Adrenal gland (tissue), 12 donors: ENCODE measurements around the gene UBAP2. TPM values are rescaled to one million over a fixed set of nuclear protein-coding genes. Genes with fewer than 3 reads are reported as not detected.

Experiments used
- DNase-seq, 7 donors: peaks; one replicate each; pipeline ENCODE4 v3.0.0-alpha.2; 2019 to 2020
- H3K27ac ChIP-seq, 5 donors: fragments of 200-600 bp; sonication (generic) in 4 of 5; 1 replicate in 3 of 5; 2 replicates in 2 of 5; pipeline versions ENCODE4 v1.5.1 to v1.8.0; 2016 to 2020; ENCODE audit warnings: mild to moderate bottlenecking in 1 of 5
- H3K27me3 ChIP-seq: fragments of 200-600 bp; 2 replicates; pipeline ENCODE4 v1.8.0; 2021
- H3K36me3 ChIP-seq, 2 donors: fragments of 200-600 bp; replicated peaks in 1 of 2; 1 replicate in 1 of 2; 2 replicates in 1 of 2; pipeline versions ENCODE4 v1.5.1 to v1.8.0; 2018 to 2022
- H3K4me1 ChIP-seq, 2 donors: fragments of 200-600 bp; replicated peaks in 1 of 2; 1 replicate in 1 of 2; 2 replicates in 1 of 2; pipeline versions ENCODE4 v1.5.1 to v1.8.0; 2018 to 2021
- H3K4me3 ChIP-seq, 4 donors: fragments of 200-600 bp; sonication (generic) in 3 of 4; one replicate each; pipeline ENCODE4 v1.5.1; 2016 to 2018
- H3K9me3 ChIP-seq, 3 donors: fragments of 200-600 bp; sonication (generic) in 1 of 3; replicated peaks in 1 of 3; 1 replicate in 2 of 3; 2 replicates in 1 of 3; pipeline versions ENCODE4 v1.5.1 to v1.8.0; 2016 to 2021
- CTCF ChIP-seq, 6 experiments: fragments of 450-650 bp in 4 of 6; fragments of 200-600 bp in 2 of 6; sonication (generic) in 1 of 6; IDR thresholded peaks; 1 replicate in 5 of 6; 2 replicates in 1 of 6; pipeline versions ENCODE4 v1.5.1 to v1.8.0; 2016 to 2021; ENCODE audit warnings: antibody characterized with exemption in 6 of 6, mild to moderate bottlenecking in 2 of 6, moderate library complexity in 1 of 6
- POLR2A ChIP-seq, 2 donors: fragments of 450-650 bp; IDR thresholded peaks; one replicate each; pipeline ENCODE4 v1.6.1; 2017; ENCODE audit warnings: antibody characterized with exemption in 2 of 2, mild to moderate bottlenecking in 2 of 2, moderate library complexity in 1 of 2
- WGBS, 4 donors: extraction: QIAGEN DNeasy Blood & Tissue Kit in 2 of 4; methylation state at CpG; one replicate each; pipeline versions ENCODE4 v1.1.5 to v1.1.7; 2013 to 2017; 5-methylcytosine and 5-hydroxymethylcytosine counted together
- intact Hi-C, 2 donors: fragments of 100-400 bp; cut with DNase I; formaldehyde crosslinking; loops; one replicate each; pipeline versions ENCODE4 v1.14.1 to v1.15.0; 2022 to 2023
- polyA plus RNA-seq, 3 donors: library from polyadenylated mRNA; stranded (reverse); fragments of 200-250 nt in 2 of 3; fragments of 350-450 nt in 1 of 3; fragmentation: Illumina TruSeq in 1 of 3; extraction: RNeasy Lipid Tissue Mini Kit (QIAGEN cat#74804) in 1 of 3; gene quantifications; one replicate each; pipeline ENCODE4 v1.2.3, GENCODE V29; 2013 to 2014
- total RNA-seq, 9 donors: library from RNA; depleted of rRNA in 4 of 9; stranded (reverse); fragments of >200 nt in 4 of 9; fragments of 120-200 nt in 1 of 9; fragmentation: NEBNext Ultra II Directional in 1 of 9; extraction: Animal tissue kit (Norgen Biotek cat#: 25700) in 1 of 9; gene quantifications; one replicate each; pipeline versions ENCODE4 v1.1.0 to v1.2.4, GENCODE V29; 2013 to 2023
- donor health status: healthy with polysubstance abuse.
- donor health status: Bipolar disorder and iron deficiency.
- donor health status: DM: yes; HTN: yes; CAD: no.
- donor health status: DM: no; HTN: no; CAD: no.
- donor health status: DM: no; HTN: no; CAD: no.
- donor health status: DM: yes; HTN: yes; CAD: no.

Gene UBAP2
- total and polyA plus RNA-seq, 12 donors = 20.9 to 60.0 (median 37.8) TPM

- H3K27me3 ChIP-seq = no peaks in the 10 kb centered on the region
- DNase-seq = peak; percentile 46 to 84 (median 62)
- no peaks in the 10 kb centered on the region for H3K4me1 ChIP-seq
- WGBS, 4 donors = 45 to 64% (median 60%) methylated on average over 14 to 17 of the region's 17 CpGs
- intact Hi-C loops = loop anchor here in 1 of 2 donors (5.0 to 10.0 kb wide), 2 partner anchors 113 to 150 kb away; no protein-coding TSS in a partner anchor
- no peak overlapping the region for H3K4me3 ChIP-seq
- no peaks in the 10 kb centered on the region for H3K9me3 ChIP-seq
- H3K36me3 ChIP-seq = peaks cover 0 to 88% of the 10 kb centered on the region in 2 donors
- H3K27ac ChIP-seq = no peak overlapping the region
- TF ChIP-seq CTCF (IDR thresholded peaks at IDR 0.05) = peak; percentile 21 to 58 (median 52)
- no peak for TF ChIP-seq POLR2A (IDR thresholded peaks at IDR 0.05)
Observed at GRCh38 chr9:33924978-33925797, 123.5 kb downstream of the UBAP2 start.

- Histone ChIP-seq H3K4me1 (no peaks in the 10 kb centered on the region), H3K27me3 (no peaks in the 10 kb centered on the region), H3K4me3 (no peak overlapping the region), H3K27ac (no peak overlapping the region), H3K9me3 (no peaks in the 10 kb centered on the region), H3K36me3 (peaks cover 0 to 91% of the 10 kb centered on the region in 2 donors)
- WGBS, 4 donors = 83 to 93% (median 89%) methylated on average over 9 to 14 of the region's 14 CpGs
- TF ChIP-seq POLR2A (IDR thresholded peaks at IDR 0.05) (no peak), CTCF (IDR thresholded peaks at IDR 0.05) (no peak)
- intact Hi-C loops = loop anchor here in 1 of 2 donors (10.0 kb wide), 1 partner anchor 151 kb away; no protein-coding TSS in a partner anchor
- DNase-seq = no peak
Observed at GRCh38 chr9:33923998-33924701, 124.5 kb downstream of the UBAP2 start.

GRCh38 chr9:33923079-33923478 lies 125.6 kb downstream of the UBAP2 start:
- no peak for DNase-seq
- no peaks in the 10 kb centered on the region for H3K9me3 ChIP-seq
- peaks cover 0 to 88% of the 10 kb centered on the region in 2 donors for H3K36me3 ChIP-seq
- intact Hi-C loops = loop anchor here in 1 of 2 donors (10.0 kb wide), 1 partner anchor 152 kb away; no protein-coding TSS in a partner anchor
- no peaks in the 10 kb centered on the region for H3K27me3 ChIP-seq
- 74 to 94% (median 93%) methylated on average over 2 to 4 of the region's 4 CpGs for WGBS, 4 donors
- no peak overlapping the region for H3K4me3 ChIP-seq
- TF ChIP-seq CTCF (IDR thresholded peaks at IDR 0.05) (no peak), POLR2A (IDR thresholded peaks at IDR 0.05) (no peak)
- H3K4me1 ChIP-seq = no peaks in the 10 kb centered on the region
- no peak overlapping the region for H3K27ac ChIP-seq
